Heart left ventricle (tissue), 16 donors: ENCODE results near the gene FARSA. TPM values are rescaled to one million over a fixed set of nuclear protein-coding genes. Genes with fewer than 3 reads are reported as not detected.

Experiments used
- ATAC-seq, 4 donors: fragments of 200-7000 bp; cut with Tn5 transposase; one replicate each; pipeline ENCODE4 v1.9.1; 2020 to 2022; ENCODE audit warnings: moderate library complexity in 4 of 4, mild to moderate bottlenecking in 3 of 4, moderate number of reproducible peaks in 1 of 4
- DNase-seq, 5 donors: peaks; one replicate each; pipeline ENCODE4 v3.0.0-alpha.2; 2020
- H3K27ac ChIP-seq, 12 donors: fragments of 200-600 bp; sonication (generic) in 4 of 12; one replicate each; pipeline versions ENCODE4 v1.5.0 to v1.8.0; 2016 to 2022; ENCODE audit warnings: mild to moderate bottlenecking in 2 of 12
- H3K27me3 ChIP-seq, 9 donors: fragments of 200-600 bp; sonication (generic) in 2 of 9; one replicate each; pipeline versions ENCODE4 v1.5.1 to v1.8.0; 2016 to 2022; ENCODE audit warnings: mild to moderate bottlenecking in 3 of 9
- H3K36me3 ChIP-seq, 9 donors: fragments of 200-600 bp; sonication (generic) in 2 of 9; one replicate each; pipeline versions ENCODE4 v1.5.0 to v1.8.0; 2018 to 2022; ENCODE audit warnings: mild to moderate bottlenecking in 2 of 9
- H3K4me1 ChIP-seq, 12 donors: fragments of 200-600 bp; sonication (generic) in 4 of 12; one replicate each; pipeline versions ENCODE4 v1.5.0 to v1.8.0; 2016 to 2022; ENCODE audit warnings: mild to moderate bottlenecking in 3 of 12
- H3K4me3 ChIP-seq, 12 donors: fragments of 200-600 bp; sonication (generic) in 4 of 12; one replicate each; pipeline versions ENCODE4 v1.5.0 to v1.8.0; 2017 to 2022; ENCODE audit warnings: mild to moderate bottlenecking in 9 of 12, moderate library complexity in 4 of 12
- H3K9me3 ChIP-seq, 12 donors: fragments of 200-600 bp; sonication (generic) in 4 of 12; one replicate each; pipeline versions ENCODE4 v1.5.0 to v1.8.0; 2016 to 2022; ENCODE audit warnings: mild to moderate bottlenecking in 1 of 12
- POLR2A ChIP-seq, 2 donors: fragments of 450-650 bp; IDR thresholded peaks; one replicate each; pipeline ENCODE4 v1.6.1; 2017; ENCODE audit warnings: antibody characterized with exemption in 2 of 2, mild to moderate bottlenecking in 2 of 2, moderate library complexity in 2 of 2
- WGBS, 4 donors: extraction: QIAGEN DNeasy Blood & Tissue Kit in 2 of 4; methylation state at CpG; one replicate each; pipeline versions ENCODE4 v1.1.5 to v1.1.7; 2013 to 2018; 5-methylcytosine and 5-hydroxymethylcytosine counted together
- intact Hi-C, 10 donors: fragments of 100-400 bp; cut with DNase I; formaldehyde crosslinking; loops; one replicate each; pipeline versions ENCODE4 v1.11.1 to v1.14.2; 2022
- polyA plus RNA-seq, 2 donors: library from polyadenylated mRNA; stranded (reverse); fragments of 200-250 nt; gene quantifications; one replicate each; pipeline ENCODE4 v1.2.3, GENCODE V29; 2013
- total RNA-seq, 9 donors: library from RNA; depleted of rRNA in 2 of 9; stranded (reverse); fragments of >200 nt in 2 of 9; fragmentation: NEBNext Ultra II Directional in 3 of 9; extraction: Animal tissue kit (Norgen Biotek cat#: 25700) in 3 of 9; gene quantifications; one replicate each; pipeline versions ENCODE4 v1.1.0 to v1.2.4, GENCODE V29; 2016 to 2023
- TF ChIP-seq, protein P1 (sequence below), 12 donors: fragments of 200-600 bp; sonication (generic) in 4 of 12; IDR thresholded peaks; one replicate each; pipeline versions ENCODE4 v1.5.0 to v1.8.0; 2018 to 2022; ENCODE audit warnings: antibody characterized with exemption in 12 of 12, mild to moderate bottlenecking in 5 of 12
- donor health status: ischemic (EF 13 %, LVEDD 7.1; RV severe dilation, severe dysfunction).
- donor health status: healthy with polysubstance abuse.
- donor health status: DM: no; HTN: yes; CAD: no.
- donor health status: DM: no; HTN: no; CAD: no.
- donor health status: ischemic (EF 25% LVEDD 6.9; RV normal size, moderate dysfunction).
- donor health status: ischemic (EF 25% LVEDD 5.7; RV mildly dilated, moderate dysfunction).
- donor health status: healthy.
- donor health status: DM: yes; HTN: yes; CAD: no.
- donor health status: ischemic (EF 35%, LVEDD 5.7; RV mildly dilated, moderate dysfunction).
- donor health status: nonischemic (EF 11% LVEDD 7.7; RV severe dilation, severe dysfunction).
- donor health status: DM: yes; HTN: yes; CAD: no.
- donor health status: PGD.
- donor health status: ischemic (EF 29% LVEDD 5.4; RV normal size, mild dysfunction).
- donor health status: nonischemic (EF 23%, LVEDD 6.1; RV moderate dilation, normal function).

The FARSA gene
- total and polyA plus RNA-seq, 11 donors = 35.0 to 104 (median 40.6) TPM

DNA sequence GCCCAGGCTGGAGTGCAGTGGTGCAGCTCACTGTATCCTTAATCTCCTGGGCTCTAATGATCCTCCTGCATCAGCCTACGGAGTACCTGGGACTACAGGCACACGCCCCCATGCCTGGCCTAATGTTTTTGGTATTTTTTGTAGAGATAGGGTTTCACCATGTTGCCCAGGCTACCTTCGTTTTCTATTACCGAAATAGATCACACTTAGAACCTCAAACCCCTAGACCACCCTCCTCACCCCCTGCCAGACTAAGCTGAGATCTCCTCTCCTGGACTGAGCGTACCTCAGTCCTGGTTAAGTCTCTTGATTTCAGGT, 46.9 kb downstream of the FARSA start:
- WGBS, 4 donors = 66 to 78% (median 70%) methylated on average over 5 of the region's 5 CpGs
- peaks cover 11 to 43% (median 23%) of the 10 kb centered on the region in 9 donors for H3K27me3 ChIP-seq
- intact Hi-C loops = loop anchor here in 8 of 10 donors (2.0 to 10.0 kb wide), 6 partner anchors 24 to 208 kb away; partner anchors contain the start of genes DAND5 (in 4 of the 8), CALR (in 1 of the 8) and FARSA (in 1 of the 8)
- H3K4me3 ChIP-seq = no peak overlapping the region
- no peak for DNase-seq
- H3K36me3 ChIP-seq = no peaks in the 10 kb centered on the region
- no peak overlapping the region for H3K27ac ChIP-seq
- no peak for ATAC-seq
- no peak for TF ChIP-seq POLR2A (IDR thresholded peaks at IDR 0.05)
- TF ChIP-seq, protein P1, sequence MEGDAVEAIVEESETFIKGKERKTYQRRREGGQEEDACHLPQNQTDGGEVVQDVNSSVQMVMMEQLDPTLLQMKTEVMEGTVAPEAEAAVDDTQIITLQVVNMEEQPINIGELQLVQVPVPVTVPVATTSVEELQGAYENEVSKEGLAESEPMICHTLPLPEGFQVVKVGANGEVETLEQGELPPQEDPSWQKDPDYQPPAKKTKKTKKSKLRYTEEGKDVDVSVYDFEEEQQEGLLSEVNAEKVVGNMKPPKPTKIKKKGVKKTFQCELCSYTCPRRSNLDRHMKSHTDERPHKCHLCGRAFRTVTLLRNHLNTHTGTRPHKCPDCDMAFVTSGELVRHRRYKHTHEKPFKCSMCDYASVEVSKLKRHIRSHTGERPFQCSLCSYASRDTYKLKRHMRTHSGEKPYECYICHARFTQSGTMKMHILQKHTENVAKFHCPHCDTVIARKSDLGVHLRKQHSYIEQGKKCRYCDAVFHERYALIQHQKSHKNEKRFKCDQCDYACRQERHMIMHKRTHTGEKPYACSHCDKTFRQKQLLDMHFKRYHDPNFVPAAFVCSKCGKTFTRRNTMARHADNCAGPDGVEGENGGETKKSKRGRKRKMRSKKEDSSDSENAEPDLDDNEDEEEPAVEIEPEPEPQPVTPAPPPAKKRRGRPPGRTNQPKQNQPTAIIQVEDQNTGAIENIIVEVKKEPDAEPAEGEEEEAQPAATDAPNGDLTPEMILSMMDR (IDR thresholded peaks at IDR 0.05) = no peak
- H3K4me1 ChIP-seq = peaks cover 0 to 50% (median 18%) of the 10 kb centered on the region in 12 donors
- peaks cover 0 to 9% (median 0%) of the 10 kb centered on the region in 12 donors for H3K9me3 ChIP-seq

DNA sequence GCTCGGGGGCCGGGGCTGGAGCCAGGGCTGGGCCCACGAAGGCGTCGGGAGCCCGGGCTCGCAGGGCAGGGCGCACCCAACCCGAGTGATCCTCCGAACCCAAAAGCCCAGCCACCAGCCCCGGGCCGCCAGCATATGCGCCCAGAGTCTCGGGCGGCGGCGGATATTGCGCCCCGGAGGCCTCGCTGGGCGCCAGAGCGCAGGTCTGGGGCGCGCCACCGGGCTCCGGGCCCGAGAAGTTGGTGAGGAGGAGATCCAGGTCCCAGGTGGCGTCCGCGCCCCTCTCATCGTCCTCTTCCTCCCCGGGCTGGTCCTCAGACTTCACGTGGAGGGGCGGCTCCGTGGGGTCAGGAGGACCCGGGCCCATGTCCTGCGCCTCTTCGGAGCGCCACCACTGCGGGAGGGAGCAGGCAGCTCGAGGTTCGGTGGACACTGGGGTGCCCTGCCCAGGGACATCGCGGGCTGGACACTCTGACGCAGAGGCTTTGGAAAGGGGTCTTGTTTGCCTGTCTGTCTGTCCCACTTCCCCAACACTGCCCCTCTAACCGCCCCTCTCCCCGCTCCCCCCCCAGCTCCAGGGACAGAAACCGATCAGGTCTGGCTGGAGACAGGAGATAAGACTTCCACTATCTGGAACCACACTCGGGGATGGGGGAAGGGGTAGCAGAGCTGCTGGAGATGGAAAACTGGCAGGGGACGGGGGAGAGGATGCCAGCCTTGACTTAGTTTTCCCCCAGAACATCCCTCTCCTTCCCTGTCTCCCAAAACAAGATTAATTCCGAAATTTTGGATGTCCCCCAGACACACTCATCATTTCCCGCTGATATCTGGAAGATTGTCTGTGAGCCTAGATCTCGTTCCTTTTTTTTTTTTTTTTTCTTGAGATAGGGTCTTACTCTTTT, 47.5 kb downstream of the FARSA start:
- intact Hi-C loops = loop anchor here in 8 of 10 donors (2.0 to 10.0 kb wide), 6 partner anchors 25 to 209 kb away; partner anchors contain the start of genes DAND5 (in 4 of the 8), CALR (in 1 of the 8) and FARSA (in 1 of the 8)
- Histone ChIP-seq H3K4me1 (peaks cover 0 to 48% (median 16%) of the 10 kb centered on the region in 12 donors), H3K4me3 (peak overlapping the region; percentile 1 to 61 (median 38)), H3K27me3 (peaks cover 11 to 43% (median 23%) of the 10 kb centered on the region in 9 donors), H3K36me3 (no peaks in the 10 kb centered on the region), H3K9me3 (peaks cover 0 to 9% (median 0%) of the 10 kb centered on the region in 12 donors), H3K27ac (peak overlapping the region in 1 of 12 donors; percentile 21)
- TF ChIP-seq POLR2A (IDR thresholded peaks at IDR 0.05) = no peak
- TF ChIP-seq, protein P1 (IDR thresholded peaks at IDR 0.05) = peak in 1 of 12 donors; percentile 3
- DNase-seq (no peak), ATAC-seq (no peak)
- WGBS, 4 donors = 4 to 11% (median 5%) methylated on average over 20 to 53 of the region's 53 CpGs

DNA sequence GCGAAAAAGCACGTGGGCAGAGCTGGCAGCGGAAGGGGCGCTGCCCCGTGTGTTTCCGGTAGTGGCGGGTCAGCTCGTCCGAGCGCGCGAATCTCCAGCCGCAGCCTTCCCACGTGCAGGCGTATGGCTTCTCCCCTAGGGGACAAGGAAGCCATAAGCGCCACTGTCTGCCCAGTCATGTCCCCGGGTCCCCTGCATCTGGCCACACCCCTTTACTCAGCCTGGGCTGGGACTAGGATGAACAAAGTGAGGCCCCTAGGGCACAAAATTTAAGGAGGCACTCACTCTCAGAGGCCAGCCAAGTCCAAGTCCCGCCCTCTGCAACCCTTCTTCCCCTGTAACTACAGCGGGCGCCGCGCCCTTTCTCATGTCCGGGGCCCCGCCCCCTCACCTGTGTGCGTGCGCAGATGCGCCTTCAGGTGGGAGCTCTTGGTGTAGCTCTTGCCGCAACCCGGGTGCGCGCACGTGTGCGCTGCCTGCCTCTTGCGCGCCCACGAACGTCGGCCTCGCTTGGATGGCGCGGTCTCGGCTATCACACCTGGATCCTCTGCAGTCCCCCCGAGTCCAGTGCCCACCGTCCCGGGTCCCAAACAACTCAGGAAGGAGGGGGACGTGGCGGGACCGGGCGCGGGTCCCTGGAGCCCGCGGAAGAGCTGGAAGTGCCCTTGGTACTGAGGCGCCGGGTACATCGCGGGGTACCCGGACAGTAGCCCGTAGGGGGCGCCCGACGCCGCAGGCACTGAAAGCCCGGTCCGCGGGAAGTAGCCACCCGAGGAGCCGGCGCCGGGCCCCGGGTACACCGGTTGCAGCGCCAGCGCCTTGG, 48.4 kb downstream of the FARSA start:
- Histone ChIP-seq H3K27ac (peak overlapping the region in 1 of 12 donors; percentile 37), H3K27me3 (peaks cover 11 to 43% (median 23%) of the 10 kb centered on the region in 9 donors), H3K4me1 (peaks cover 0 to 54% (median 19%) of the 10 kb centered on the region in 12 donors), H3K36me3 (no peaks in the 10 kb centered on the region), H3K9me3 (peaks cover 0 to 9% (median 0%) of the 10 kb centered on the region in 12 donors), H3K4me3 (peak overlapping the region; percentile 1 to 61 (median 38))
- TF ChIP-seq, protein P1 (IDR thresholded peaks at IDR 0.05) = peak; percentile 42 to 80 (median 60)
- no peak for TF ChIP-seq POLR2A (IDR thresholded peaks at IDR 0.05)
- intact Hi-C loops = loop anchor here in 6 of 10 donors (5.0 to 10.0 kb wide), 4 partner anchors 50 to 210 kb away; partner anchors contain the start of genes DAND5 (in 4 of the 6), CALR (in 1 of the 6) and FARSA (in 1 of the 6)
- 3 to 15% (median 5%) methylated on average over 29 to 73 of the region's 73 CpGs for WGBS, 4 donors
- ATAC-seq (peak in 3 of 4 donors; percentile 25 to 40 (median 36)), DNase-seq (peak; percentile 56 to 84 (median 72))
